Transverse colon (tissue), 4 donors: ENCODE measurements around the gene WT1. TPM values are rescaled to one million over a fixed set of nuclear protein-coding genes. Genes with fewer than 3 reads are reported as not detected.

ENCODE experiments used
- DNase-seq: peaks from one replicate; pipeline ENCODE4 v3.0.0-alpha.2; 2019
- H3K27ac ChIP-seq, 4 donors: fragments of 200-600 bp; sonication (generic); 2 replicates each; pipeline ENCODE4 v1.5.1; 2016 to 2018; ENCODE audit warnings: inconsistent platforms in 4 of 4
- H3K27me3 ChIP-seq: fragments of 200-600 bp; sonication (generic); 2 replicates; pipeline ENCODE4 v1.5.1; 2017; ENCODE audit warnings: inconsistent platforms
- H3K36me3 ChIP-seq, 4 donors: fragments of 200-600 bp; sonication (generic); 2 replicates each; pipeline ENCODE4 v1.5.1; 2017 to 2019; ENCODE audit warnings: inconsistent platforms in 4 of 4
- H3K4me1 ChIP-seq, 4 donors: fragments of 200-600 bp; sonication (generic); 2 replicates each; pipeline ENCODE4 v1.5.1; 2017 to 2020; ENCODE audit warnings: inconsistent platforms in 4 of 4
- H3K4me3 ChIP-seq, 4 donors: fragments of 200-600 bp; sonication (generic); 1 replicate in 1 of 4; 2 replicates in 3 of 4; pipeline versions ENCODE4 v1.5.1 to v1.6.1; 2017 to 2019; ENCODE audit warnings: inconsistent platforms in 4 of 4
- H3K9me3 ChIP-seq, 2 donors: fragments of 200-600 bp; sonication (generic); 2 replicates each; pipeline ENCODE4 v1.5.1; 2017 to 2019; ENCODE audit warnings: inconsistent platforms in 2 of 2
- EP300 ChIP-seq: sonication (generic); formaldehyde crosslinking; IDR thresholded peaks from one replicate; pipeline ENCODE4 v1.6.1; 2017; ENCODE audit warnings: antibody characterized with exemption, low read depth
- POLR2A ChIP-seq: fragments of 450-650 bp; IDR thresholded peaks from one replicate; pipeline ENCODE4 v1.6.1; 2016; ENCODE audit warnings: antibody characterized with exemption, mild to moderate bottlenecking, moderate library complexity
- POLR2AphosphoS5 ChIP-seq, 3 donors: sonication (generic); formaldehyde crosslinking; IDR thresholded peaks; one replicate each; pipeline ENCODE4 v1.6.1; 2016; ENCODE audit warnings: antibody characterized with exemption in 3 of 3
- WGBS, 2 donors: methylation state at CpG; one replicate each; pipeline ENCODE4 v1.1.5; 2018; ENCODE audit warnings: low coverage in 1 of 2; 5-methylcytosine and 5-hydroxymethylcytosine counted together
- in situ Hi-C, 4 donors: fragments of 200-750 bp; cut with MboI; loops; one replicate each; pipeline versions ENCODE4 v1.15.0 to v1.15.1; 2017; ENCODE audit warnings: low sequenced_read_pairs in 3 of 4, low pct_ligation_motif_present in 1 of 4, low pct_unique_long_range_greater_than_20kb in 1 of 4
- intact Hi-C: fragments of 100-400 bp; cut with DNase I; formaldehyde crosslinking; loops from one replicate; pipeline ENCODE4 v1.15.1; 2023; ENCODE audit warnings: low total_unique reads
- total RNA-seq, 4 donors: library from RNA; depleted of rRNA; stranded (reverse); fragments of >200 nt; gene quantifications; one replicate each; pipeline ENCODE4 v1.1.0, GENCODE V29; 2016
- TF ChIP-seq, protein P1 (sequence below), 5 experiments: fragments of 200-600 bp in 3 of 5; fragments of 450-650 bp in 2 of 5; sonication (generic) in 3 of 5; IDR thresholded peaks; 1 replicate in 2 of 5; 2 replicates in 3 of 5; pipeline ENCODE4 v1.5.1; 2016 to 2017; ENCODE audit warnings: antibody characterized with exemption in 5 of 5, inconsistent platforms in 3 of 5, mild to moderate bottlenecking in 2 of 5, moderate library complexity in 1 of 5

The WT1 gene
- total RNA-seq, 4 donors from 2014 or later, result 0.55 to 3.0 (median 0.95) TPM; not detected in 1

DNA sequence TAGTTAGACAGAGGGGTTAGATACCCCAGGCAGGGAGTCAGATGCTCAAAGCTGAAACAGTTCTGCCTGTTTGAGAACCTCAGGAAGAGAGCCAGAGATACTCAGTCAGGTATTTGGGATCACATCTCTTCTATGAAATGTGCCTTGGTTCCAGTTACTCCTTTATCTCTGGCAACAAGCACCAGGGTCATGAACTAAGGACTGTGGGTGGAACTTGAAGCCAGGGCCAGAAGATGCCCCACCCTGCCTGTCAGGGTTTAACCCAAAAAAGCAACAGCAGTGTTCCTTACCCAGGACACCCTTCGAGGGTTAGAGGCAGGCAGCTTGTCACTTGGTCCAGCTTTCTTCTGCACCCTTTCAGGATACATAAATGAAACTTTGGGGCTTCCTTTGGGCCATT is 15.0 kb upstream of the WT1 start:
- in situ Hi-C loops (no loop called here), intact Hi-C loops (no loop called here)
- Histone ChIP-seq H3K4me3 (no peak overlapping the region), H3K9me3 (no peaks in the 10 kb centered on the region), H3K36me3 (no peaks in the 10 kb centered on the region), H3K4me1 (no peaks in the 10 kb centered on the region), H3K27ac (no peak overlapping the region), H3K27me3 (peaks cover 20% of the 10 kb centered on the region)
- 62% methylated on average over 1 of the region's 1 CpG; no CpG with 5 or more reads in 1 of the 2 donors for WGBS, 2 donors
- DNase-seq, result no peak
- TF ChIP-seq EP300 (no peak), POLR2A (no peak), POLR2AphosphoS5 (IDR thresholded peaks at IDR 0.05) (no peak)
- TF ChIP-seq, protein P1, sequence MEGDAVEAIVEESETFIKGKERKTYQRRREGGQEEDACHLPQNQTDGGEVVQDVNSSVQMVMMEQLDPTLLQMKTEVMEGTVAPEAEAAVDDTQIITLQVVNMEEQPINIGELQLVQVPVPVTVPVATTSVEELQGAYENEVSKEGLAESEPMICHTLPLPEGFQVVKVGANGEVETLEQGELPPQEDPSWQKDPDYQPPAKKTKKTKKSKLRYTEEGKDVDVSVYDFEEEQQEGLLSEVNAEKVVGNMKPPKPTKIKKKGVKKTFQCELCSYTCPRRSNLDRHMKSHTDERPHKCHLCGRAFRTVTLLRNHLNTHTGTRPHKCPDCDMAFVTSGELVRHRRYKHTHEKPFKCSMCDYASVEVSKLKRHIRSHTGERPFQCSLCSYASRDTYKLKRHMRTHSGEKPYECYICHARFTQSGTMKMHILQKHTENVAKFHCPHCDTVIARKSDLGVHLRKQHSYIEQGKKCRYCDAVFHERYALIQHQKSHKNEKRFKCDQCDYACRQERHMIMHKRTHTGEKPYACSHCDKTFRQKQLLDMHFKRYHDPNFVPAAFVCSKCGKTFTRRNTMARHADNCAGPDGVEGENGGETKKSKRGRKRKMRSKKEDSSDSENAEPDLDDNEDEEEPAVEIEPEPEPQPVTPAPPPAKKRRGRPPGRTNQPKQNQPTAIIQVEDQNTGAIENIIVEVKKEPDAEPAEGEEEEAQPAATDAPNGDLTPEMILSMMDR (IDR thresholded peaks at IDR 0.05), result no peak

DNA sequence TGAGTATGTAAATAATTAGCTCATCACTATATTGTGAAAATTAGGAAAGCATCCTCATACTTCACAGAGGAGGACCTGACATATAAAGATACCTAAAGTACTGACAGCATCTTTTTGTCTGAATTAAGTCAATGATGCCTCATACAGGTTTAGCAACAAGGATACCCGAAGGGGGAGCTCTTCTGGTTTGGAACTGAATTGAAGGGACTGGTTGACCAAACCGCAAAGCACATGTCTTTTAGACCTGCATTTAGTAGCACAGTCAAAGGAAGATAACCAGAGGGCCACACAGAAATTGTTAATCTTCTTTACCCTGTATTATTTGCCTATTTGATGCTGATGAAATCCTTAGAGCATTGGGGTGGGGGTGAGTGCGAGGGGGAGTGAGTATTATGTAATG is 12.9 kb upstream of the WT1 start:
- intact Hi-C loops (no loop called here), in situ Hi-C loops (no loop called here)
- no peak for DNase-seq
- TF ChIP-seq, protein P1 (IDR thresholded peaks at IDR 0.05), result no peak
- TF ChIP-seq EP300, result no peak
- TF ChIP-seq POLR2A, result no peak
- TF ChIP-seq POLR2AphosphoS5 (IDR thresholded peaks at IDR 0.05), result no peak
- no peaks in the 10 kb centered on the region for H3K4me1 ChIP-seq
- no peak overlapping the region for H3K4me3 ChIP-seq
- WGBS, 2 donors, result 31 to 37% methylated on average over 3 of the region's 3 CpGs
- H3K9me3 ChIP-seq, result no peaks in the 10 kb centered on the region
- no peaks in the 10 kb centered on the region for H3K36me3 ChIP-seq
- peaks cover 35% of the 10 kb centered on the region for H3K27me3 ChIP-seq
- no peak overlapping the region for H3K27ac ChIP-seq

DNA sequence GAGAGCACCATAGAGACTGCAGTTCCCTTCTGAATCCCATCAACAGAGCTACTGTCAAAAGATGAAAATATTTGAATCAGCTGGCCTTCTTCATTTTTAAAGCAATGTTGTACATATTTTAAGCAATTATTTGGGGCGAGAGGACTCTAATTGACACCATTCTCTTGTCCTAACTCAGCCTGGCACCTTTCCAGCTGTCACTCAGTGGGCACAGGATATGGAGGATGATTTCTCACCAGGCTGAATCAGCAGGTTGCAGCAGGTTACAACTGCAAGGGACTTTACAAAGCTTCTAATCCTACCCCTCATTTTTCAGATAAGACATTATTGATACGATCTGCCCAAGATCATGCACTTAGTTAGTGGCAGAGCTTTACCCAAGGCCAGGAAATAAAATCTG is 11.9 kb upstream of the WT1 start:
- Histone ChIP-seq H3K36me3 (no peaks in the 10 kb centered on the region), H3K9me3 (no peaks in the 10 kb centered on the region), H3K27me3 (peaks cover 41% of the 10 kb centered on the region), H3K4me1 (no peaks in the 10 kb centered on the region), H3K27ac (no peak overlapping the region), H3K4me3 (no peak overlapping the region)
- intact Hi-C loops, result no loop called here
- 57 to 72% methylated on average over 2 of the region's 2 CpGs for WGBS, 2 donors
- TF ChIP-seq POLR2AphosphoS5 (IDR thresholded peaks at IDR 0.05) (no peak), EP300 (no peak), POLR2A (no peak)
- TF ChIP-seq, protein P1 (IDR thresholded peaks at IDR 0.05), result no peak
- no peak for DNase-seq
- in situ Hi-C loops, result no loop called here

DNA sequence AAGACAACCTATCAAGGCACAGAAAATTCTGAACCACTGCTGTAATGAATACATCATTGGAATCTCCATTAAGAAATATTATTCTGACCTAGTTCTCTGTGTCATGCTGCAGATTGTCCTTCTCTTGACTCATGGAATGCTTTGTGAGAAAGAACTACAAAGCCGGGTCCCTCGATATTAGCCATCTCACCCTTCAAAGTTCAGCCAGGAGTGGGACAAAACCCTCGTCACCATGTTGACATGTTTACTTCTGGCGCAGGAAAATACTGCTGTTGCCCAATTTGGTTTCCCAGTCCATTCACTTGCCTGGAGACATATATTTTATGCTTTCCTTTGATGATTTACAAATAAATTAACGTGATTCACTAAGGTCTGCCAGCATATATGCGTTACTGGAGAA is 10.9 kb upstream of the WT1 start:
- Histone ChIP-seq H3K27ac (no peak overlapping the region), H3K36me3 (no peaks in the 10 kb centered on the region), H3K27me3 (peaks cover 51% of the 10 kb centered on the region), H3K9me3 (no peaks in the 10 kb centered on the region), H3K4me1 (no peaks in the 10 kb centered on the region), H3K4me3 (no peak overlapping the region)
- intact Hi-C loops, result no loop called here
- no peak for TF ChIP-seq POLR2AphosphoS5 (IDR thresholded peaks at IDR 0.05)
- TF ChIP-seq EP300, result no peak
- TF ChIP-seq, protein P1 (IDR thresholded peaks at IDR 0.05), result no peak
- no peak for TF ChIP-seq POLR2A
- in situ Hi-C loops, result no loop called here
- WGBS, 2 donors, result 46 to 62% methylated on average over 5 to 6 of the region's 6 CpGs
- DNase-seq, result no peak
